Right lobe of liver (tissue), 6 donors: ENCODE measurements around the gene RAET1L. TPM values are rescaled to one million over a fixed set of nuclear protein-coding genes. Genes with fewer than 3 reads are reported as not detected.

Experiments
- ATAC-seq, 4 donors: fragments of 200-7000 bp; cut with Tn5 transposase; one replicate each; pipeline ENCODE4 v1.9.1; 2020; ENCODE audit warnings: mild to moderate bottlenecking in 4 of 4, moderate library complexity in 4 of 4
- DNase-seq, 3 donors: peaks; one replicate each; pipeline ENCODE4 v3.0.0-alpha.2; 2020
- H3K27ac ChIP-seq, 3 donors: fragments of 200-600 bp; one replicate each; pipeline ENCODE4 v1.8.0; 2022
- H3K27me3 ChIP-seq, 2 donors: fragments of 200-600 bp; one replicate each; pipeline ENCODE4 v1.8.0; 2022
- H3K36me3 ChIP-seq, 4 donors: fragments of 200-600 bp; sonication (generic) in 1 of 4; one replicate each; pipeline versions ENCODE4 v1.5.1 to v1.8.0; 2017 to 2022; ENCODE audit warnings: control low read depth in 1 of 4
- H3K4me1 ChIP-seq, 4 donors: fragments of 200-600 bp; sonication (generic) in 1 of 4; one replicate each; pipeline versions ENCODE4 v1.5.1 to v1.8.0; 2017 to 2022; ENCODE audit warnings: control low read depth in 1 of 4
- H3K4me3 ChIP-seq, 3 donors: fragments of 200-600 bp; one replicate each; pipeline ENCODE4 v1.8.0; 2022
- H3K9me3 ChIP-seq, 4 donors: fragments of 200-600 bp; sonication (generic) in 1 of 4; one replicate each; pipeline versions ENCODE4 v1.5.1 to v1.8.0; 2017 to 2022; ENCODE audit warnings: control low read depth in 1 of 4
- POLR2A ChIP-seq: fragments of 450-650 bp; IDR thresholded peaks from one replicate; pipeline ENCODE4 v1.6.1; 2017; ENCODE audit warnings: antibody characterized with exemption, mild to moderate bottlenecking
- WGBS: methylation state at CpG from one replicate; pipeline ENCODE4 v1.1.6; 2018; ENCODE audit warnings: low coverage, low lambda C conversion rate; ENCODE audit not compliant: insufficient coverage; ENCODE audit errors: missing lambda C conversion rate; 5-methylcytosine and 5-hydroxymethylcytosine counted together
- intact Hi-C, 2 donors: fragments of 100-400 bp; cut with DNase I; formaldehyde crosslinking; loops; one replicate each; pipeline versions ENCODE4 v1.11.2 to v1.14.1; 2022
- total RNA-seq, 6 experiments: library from RNA; depleted of rRNA in 2 of 6; stranded (reverse); fragments of >200 nt in 2 of 6; fragmentation: NEBNext Ultra II Directional in 3 of 6; extraction: Animal tissue kit (Norgen Biotek cat#: 25700) in 3 of 6; gene quantifications; one replicate each; pipeline versions ENCODE4 v1.1.0 to v1.2.4, GENCODE V29; 2016 to 2023
- TF ChIP-seq, protein P1 (sequence below), 4 donors: fragments of 200-600 bp in 3 of 4; fragments of 450-650 bp in 1 of 4; IDR thresholded peaks; one replicate each; pipeline versions ENCODE4 v1.5.1 to v1.8.0; 2016 to 2022; ENCODE audit warnings: antibody characterized with exemption in 4 of 4, mild to moderate bottlenecking in 2 of 4
- donor health status: DM: no; HTN: yes; CAD: no.
- donor health status: DM: no; HTN: no; CAD: no.
- donor health status: DM: no; HTN: no; CAD: no.
- donor health status: DM: no; HTN: yes; CAD: no.
- donor health status: DM: no; HTN: yes; CAD: no.

The RAET1L gene
- total RNA-seq, 6 experiments from 2014 or later, result not detected

- 74% methylated on average over 8 of the region's 19 CpGs for WGBS
- Histone ChIP-seq H3K4me1 (no peaks in the 10 kb centered on the region), H3K36me3 (no peaks in the 10 kb centered on the region), H3K27ac (no peak overlapping the region), H3K9me3 (no peaks in the 10 kb centered on the region), H3K27me3 (no peaks in the 10 kb centered on the region), H3K4me3 (no peak overlapping the region)
- DNase-seq, result no peak
- intact Hi-C loops, result no loop called here
- ATAC-seq, result no peak
- no peak for TF ChIP-seq POLR2A
- TF ChIP-seq, protein P1, sequence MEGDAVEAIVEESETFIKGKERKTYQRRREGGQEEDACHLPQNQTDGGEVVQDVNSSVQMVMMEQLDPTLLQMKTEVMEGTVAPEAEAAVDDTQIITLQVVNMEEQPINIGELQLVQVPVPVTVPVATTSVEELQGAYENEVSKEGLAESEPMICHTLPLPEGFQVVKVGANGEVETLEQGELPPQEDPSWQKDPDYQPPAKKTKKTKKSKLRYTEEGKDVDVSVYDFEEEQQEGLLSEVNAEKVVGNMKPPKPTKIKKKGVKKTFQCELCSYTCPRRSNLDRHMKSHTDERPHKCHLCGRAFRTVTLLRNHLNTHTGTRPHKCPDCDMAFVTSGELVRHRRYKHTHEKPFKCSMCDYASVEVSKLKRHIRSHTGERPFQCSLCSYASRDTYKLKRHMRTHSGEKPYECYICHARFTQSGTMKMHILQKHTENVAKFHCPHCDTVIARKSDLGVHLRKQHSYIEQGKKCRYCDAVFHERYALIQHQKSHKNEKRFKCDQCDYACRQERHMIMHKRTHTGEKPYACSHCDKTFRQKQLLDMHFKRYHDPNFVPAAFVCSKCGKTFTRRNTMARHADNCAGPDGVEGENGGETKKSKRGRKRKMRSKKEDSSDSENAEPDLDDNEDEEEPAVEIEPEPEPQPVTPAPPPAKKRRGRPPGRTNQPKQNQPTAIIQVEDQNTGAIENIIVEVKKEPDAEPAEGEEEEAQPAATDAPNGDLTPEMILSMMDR (IDR thresholded peaks at IDR 0.05), result no peak
Measured at GRCh38 chr6:150043501-150044412, 18.4 kb upstream of the RAET1L start.

GRCh38 chr6:150043096-150043495, 17.8 kb upstream of the RAET1L start:
- 62% methylated on average over 6 of the region's 13 CpGs for WGBS
- ATAC-seq (no peak), DNase-seq (no peak)
- Histone ChIP-seq H3K27ac (no peak overlapping the region), H3K4me3 (no peak overlapping the region), H3K9me3 (no peaks in the 10 kb centered on the region), H3K27me3 (no peaks in the 10 kb centered on the region), H3K36me3 (no peaks in the 10 kb centered on the region), H3K4me1 (peaks cover 0 to 2% (median 0%) of the 10 kb centered on the region in 4 donors)
- intact Hi-C loops, result no loop called here
- TF ChIP-seq, protein P1 (IDR thresholded peaks at IDR 0.05), result no peak
- TF ChIP-seq POLR2A, result no peak

GRCh38 chr6:150038202-150039062, 13.1 kb upstream of the RAET1L start:
- intact Hi-C loops, result no loop called here
- no peak for DNase-seq

GRCh38 chr6:150037526-150038201, 12.3 kb upstream of the RAET1L start:
- no peak overlapping the region for H3K4me3 ChIP-seq
- peaks cover 0 to 5% of the 10 kb centered on the region in 2 donors for H3K27me3 ChIP-seq
- intact Hi-C loops, result no loop called here

More at GRCh38 chr6:150038202-150039062, 13.1 kb upstream of the RAET1L start:
- H3K9me3 ChIP-seq, result no peaks in the 10 kb centered on the region
- H3K36me3 ChIP-seq, result no peaks in the 10 kb centered on the region
- no peak overlapping the region for H3K27ac ChIP-seq
- peaks cover 0 to 11% (median 0%) of the 10 kb centered on the region in 4 donors for H3K4me1 ChIP-seq
- H3K4me3 ChIP-seq, result no peak overlapping the region
- no peak for TF ChIP-seq POLR2A
- TF ChIP-seq, protein P1 (IDR thresholded peaks at IDR 0.05), result no peak
- peak in 2 of 4 donors; percentile 14 to 15 for ATAC-seq
- peaks cover 0 to 5% of the 10 kb centered on the region in 2 donors for H3K27me3 ChIP-seq
- WGBS, result 8% methylated on average over 21 of the region's 21 CpGs

More at GRCh38 chr6:150037526-150038201, 12.3 kb upstream of the RAET1L start:
- Histone ChIP-seq H3K4me1 (peaks cover 0 to 11% (median 0%) of the 10 kb centered on the region in 4 donors), H3K36me3 (no peaks in the 10 kb centered on the region), H3K27ac (no peak overlapping the region), H3K9me3 (no peaks in the 10 kb centered on the region)
- no peak for DNase-seq
- TF ChIP-seq, protein P1 (IDR thresholded peaks at IDR 0.05), result no peak
- no peak for TF ChIP-seq POLR2A
- WGBS, result 5% methylated on average over 10 of the region's 55 CpGs
- ATAC-seq, result peak in 3 of 4 donors; percentile 10 to 46 (median 37)
